ENCODE measurements around the gene RLF. TPM values are rescaled to one million over a fixed set of nuclear protein-coding genes. Genes with fewer than 3 reads are reported as not detected.
A peak's percentile ranks its signal among the peaks of the same experiment; 100 is the strongest.

The RLF gene
- total RNA-seq, 1 donor from 2014 or later: 18.0 TPM

DNA sequence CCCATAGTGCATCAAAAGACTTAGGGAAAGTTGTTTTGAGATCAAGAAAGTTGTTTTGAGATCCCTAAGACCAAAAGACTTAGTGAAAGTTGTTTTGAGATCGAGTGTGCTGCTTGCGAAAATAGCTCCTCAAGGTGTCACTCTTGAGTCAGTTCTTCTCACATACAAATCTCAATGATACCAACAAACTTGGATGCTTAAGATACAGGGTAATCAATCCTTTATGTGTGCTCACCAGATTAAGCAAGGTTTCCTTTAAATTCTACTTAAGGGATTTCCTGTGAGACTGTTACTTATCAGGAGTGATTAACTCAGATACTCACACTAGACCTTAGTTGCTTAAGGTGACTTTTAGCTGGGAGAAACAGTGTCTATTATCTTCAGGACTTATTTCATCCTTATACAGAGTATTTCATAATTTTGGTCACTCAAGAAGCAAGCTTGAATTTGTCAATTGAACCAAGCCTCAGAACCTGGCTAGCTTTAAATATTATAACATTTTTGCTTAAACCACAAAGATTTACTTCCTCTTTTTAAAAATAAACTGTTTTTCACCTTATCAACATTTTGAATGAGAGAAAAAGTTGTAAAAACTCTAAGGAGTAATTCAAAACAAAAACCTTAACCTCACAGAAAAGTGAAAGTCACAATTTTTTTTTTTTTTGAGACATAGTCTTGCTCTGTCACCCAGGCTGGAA is 8.0 kb upstream of the RLF start:
- H3K27me3 Mint-ChIP-seq (ENCODE audit: unreplicated experiment): no peaks in the 10 kb centered on the region
- no peaks in the 10 kb centered on the region for H3K9me3 Mint-ChIP-seq (ENCODE audit: unreplicated experiment)
- peak; percentile 46 for TF ChIP-seq CTCF (IDR thresholded peaks at IDR 0.05; ENCODE audit: unreplicated experiment)
- H3K4me1 Mint-ChIP-seq (ENCODE audit: unreplicated experiment): no peaks in the 10 kb centered on the region
- no peak overlapping the region for H3K4me3 Mint-ChIP-seq (ENCODE audit: unreplicated experiment)
- H3K27ac Mint-ChIP-seq (ENCODE audit: unreplicated experiment): no peak overlapping the region
- peak; percentile 29 for DNase-seq (ENCODE audit: low spot score)
- no peaks in the 10 kb centered on the region for H3K36me3 Mint-ChIP-seq (ENCODE audit: low read depth, unreplicated experiment)

DNA sequence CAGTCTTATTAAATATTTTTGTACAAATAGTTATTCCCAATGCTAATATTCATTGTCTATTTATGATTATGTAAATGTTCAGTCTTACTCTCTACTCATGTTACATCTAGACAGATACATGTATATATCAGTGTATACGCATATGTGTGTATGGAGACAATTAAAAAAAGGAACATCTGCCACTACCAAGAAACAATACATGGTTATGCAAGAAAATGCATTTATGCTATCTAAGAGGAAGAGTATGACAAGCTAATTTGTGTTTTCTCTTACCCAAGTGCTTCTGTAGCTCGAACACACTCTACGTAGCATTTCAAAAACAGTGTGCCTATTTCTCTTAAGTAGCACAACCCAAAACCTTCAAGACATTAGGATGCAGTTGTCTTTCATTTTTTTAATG is 6.1 kb upstream of the RLF start:
- no peaks in the 10 kb centered on the region for H3K9me3 Mint-ChIP-seq (ENCODE audit: unreplicated experiment)
- no peak overlapping the region for H3K27ac Mint-ChIP-seq (ENCODE audit: unreplicated experiment)
- H3K4me1 Mint-ChIP-seq (ENCODE audit: unreplicated experiment): no peaks in the 10 kb centered on the region
- no peak for TF ChIP-seq CTCF (IDR thresholded peaks at IDR 0.05; ENCODE audit: unreplicated experiment)
- no peak overlapping the region for H3K4me3 Mint-ChIP-seq (ENCODE audit: unreplicated experiment)
- H3K36me3 Mint-ChIP-seq (ENCODE audit: low read depth, unreplicated experiment): no peaks in the 10 kb centered on the region
- DNase-seq (ENCODE audit: low spot score): no peak
- H3K27me3 Mint-ChIP-seq (ENCODE audit: unreplicated experiment): no peaks in the 10 kb centered on the region

- no peak for DNase-seq (ENCODE audit: low spot score)
- peaks cover 3% of the 10 kb centered on the region for H3K4me1 Mint-ChIP-seq (ENCODE audit: unreplicated experiment)
- no peaks in the 10 kb centered on the region for H3K36me3 Mint-ChIP-seq (ENCODE audit: low read depth, unreplicated experiment)
- no peak for TF ChIP-seq CTCF (IDR thresholded peaks at IDR 0.05; ENCODE audit: unreplicated experiment)
- H3K4me3 Mint-ChIP-seq (ENCODE audit: unreplicated experiment): no peak overlapping the region
- no peaks in the 10 kb centered on the region for H3K9me3 Mint-ChIP-seq (ENCODE audit: unreplicated experiment)
- H3K27me3 Mint-ChIP-seq (ENCODE audit: unreplicated experiment): no peaks in the 10 kb centered on the region
- no peak overlapping the region for H3K27ac Mint-ChIP-seq (ENCODE audit: unreplicated experiment)
Measured at GRCh38 chr1:40155910-40156309, 5.3 kb upstream of the RLF start.

DNA sequence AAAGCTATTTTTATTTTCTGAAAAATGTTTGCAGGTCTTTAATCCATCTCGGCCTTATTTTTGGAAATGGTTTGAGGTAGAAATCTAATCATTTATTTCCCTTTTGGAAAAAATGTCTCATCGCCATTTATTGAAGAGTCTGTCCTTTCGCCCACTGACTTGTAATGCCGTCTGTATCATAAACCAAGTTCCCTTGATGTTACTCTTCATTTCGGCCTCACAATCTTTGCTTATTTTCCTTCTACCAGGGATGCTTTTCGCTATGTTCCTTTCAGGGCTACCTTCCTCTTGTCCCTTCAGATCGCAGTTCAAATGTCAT is 422 bp upstream of the RLF start:
- Mint-ChIP-seq H3K27me3 (ENCODE audit: unreplicated experiment) (peaks cover 2% of the 10 kb centered on the region), H3K4me1 (ENCODE audit: unreplicated experiment) (peaks cover 16% of the 10 kb centered on the region), H3K9me3 (ENCODE audit: unreplicated experiment) (no peaks in the 10 kb centered on the region), H3K4me3 (ENCODE audit: unreplicated experiment) (no peak overlapping the region), H3K27ac (ENCODE audit: unreplicated experiment) (peak overlapping the region; percentile 99), H3K36me3 (ENCODE audit: low read depth, unreplicated experiment) (no peaks in the 10 kb centered on the region)
- DNase-seq (ENCODE audit: low spot score): no peak
- TF ChIP-seq CTCF (IDR thresholded peaks at IDR 0.05; ENCODE audit: unreplicated experiment): no peak

GRCh38 chr1:40161888-40162397 is 756 bp downstream of the RLF start:
- DNase-seq (ENCODE audit: low spot score): no peak
- Mint-ChIP-seq H3K36me3 (ENCODE audit: low read depth, unreplicated experiment) (no peaks in the 10 kb centered on the region), H3K4me3 (ENCODE audit: unreplicated experiment) (no peak overlapping the region), H3K27me3 (ENCODE audit: unreplicated experiment) (peaks cover 2% of the 10 kb centered on the region), H3K4me1 (ENCODE audit: unreplicated experiment) (peaks cover 16% of the 10 kb centered on the region), H3K9me3 (ENCODE audit: unreplicated experiment) (no peaks in the 10 kb centered on the region), H3K27ac (ENCODE audit: unreplicated experiment) (no peak overlapping the region)
- no peak for TF ChIP-seq CTCF (IDR thresholded peaks at IDR 0.05; ENCODE audit: unreplicated experiment)

All from endothelial cell (in vitro differentiated cells).